ENCODE measurements around the gene GSC2.
A peak's percentile ranks its signal among the peaks of the same experiment; 100 is the strongest.

Gene GSC2

GRCh38 chr22:19149991-19150390 is at the start of gene GSC2:
Gene GSC2 (minus strand): TSS chr22:19150292. CDS start chr22:19150283, 9 bp downstream.
- DNase-seq (ENCODE audit: low read depth, low spot score): no peak

GRCh38 chr22:19199479-19199878 is 49.4 kb upstream of the GSC2 start:
- no peak for DNase-seq (ENCODE audit: low read depth, low spot score)

GRCh38 chr22:19197997-19198865 is 48.1 kb upstream of the GSC2 start:
- DNase-seq (ENCODE audit: low read depth, low spot score): no peak

- no peak for DNase-seq (ENCODE audit: low read depth, low spot score)
Observed at GRCh38 chr22:19196841-19197612, 46.9 kb upstream of the GSC2 start.

- DNase-seq (ENCODE audit: low read depth, low spot score): no peak
Observed at GRCh38 chr22:19195796-19196731, 46.0 kb upstream of the GSC2 start.

- no peak for DNase-seq (ENCODE audit: low read depth, low spot score)
Observed at GRCh38 chr22:19194766-19195536, 44.9 kb upstream of the GSC2 start.

GRCh38 chr22:19193879-19194278 is 43.8 kb upstream of the GSC2 start:
- DNase-seq (ENCODE audit: low read depth, low spot score): no peak

- DNase-seq (ENCODE audit: low read depth, low spot score): no peak
Observed at GRCh38 chr22:19187716-19188563, 37.8 kb upstream of the GSC2 start.

- no peak for DNase-seq (ENCODE audit: low read depth, low spot score)
Observed at GRCh38 chr22:19184276-19184997, 34.3 kb upstream of the GSC2 start.

- DNase-seq (ENCODE audit: low read depth, low spot score): no peak
Observed at GRCh38 chr22:19183216-19183615, 33.1 kb upstream of the GSC2 start.

GRCh38 chr22:19182472-19183157 is 32.5 kb upstream of the GSC2 start:
- no peak for DNase-seq (ENCODE audit: low read depth, low spot score)

- peak; percentile 30 for DNase-seq (ENCODE audit: low read depth, low spot score)
Observed at GRCh38 chr22:19181786-19182471, 31.8 kb upstream of the GSC2 start.

- no peak for DNase-seq (ENCODE audit: low read depth, low spot score)
Observed at GRCh38 chr22:19180740-19181410, 30.8 kb upstream of the GSC2 start.

- no peak for DNase-seq (ENCODE audit: low read depth, low spot score)
Observed at GRCh38 chr22:19180234-19180633, 30.1 kb upstream of the GSC2 start.

GRCh38 chr22:19179497-19180048 is 29.5 kb upstream of the GSC2 start:
- DNase-seq (ENCODE audit: low read depth, low spot score): peak; percentile 85

- DNase-seq (ENCODE audit: low read depth, low spot score): peak; percentile 86
Observed at GRCh38 chr22:19178657-19179496, 28.8 kb upstream of the GSC2 start, which contains the start of gene SLC25A1. Gene SLC25A1 (minus strand): TSS chr22:19178736. CDS start chr22:19178673, 63 bp downstream.
